IMR-90 (cell line): Measurements from ENCODE around the gene CLCA2. TPM values are rescaled to one million over a fixed set of nuclear protein-coding genes. Genes with fewer than 3 reads are reported as not detected.

Experiments
- ATAC-seq: fragments of 200-7000 bp; cut with Tn5 transposase; 2 replicates; pipeline ENCODE4 v1.9.1; 2020; ENCODE audit warnings: low read depth, mild to moderate bottlenecking, moderate library complexity
- BruUV-seq: library from RNA; stranded (reverse); fragments of 400-500 nt; replicated peaks from 2 replicates; lab custom pipeline; 2021; lab: Mats Ljungman, UMichigan
- CTCF ChIA-PET: fragments of 300-600 bp; formaldehyde crosslinking; extraction: SDS; loops from one replicate; lab custom pipeline; 2021; ENCODE audit warnings: antibody characterized with exemption; lab: Yijun Ruan, JAX
- POLR2A ChIA-PET: fragments of 300-600 bp; sonication (Branson Sonifier 250); formaldehyde crosslinking; loops from one replicate; lab custom pipeline; 2022; ENCODE audit warnings: antibody characterized with exemption; ENCODE audit not compliant: unreplicated experiment; lab: Charles Lee
- DNase-seq: peaks from one replicate; pipeline ENCODE4 v3.0.0; 2013
- H2AFZ ChIP-seq: replicated peaks from 2 replicates; pipeline ENCODE3; 2013; ENCODE audit warnings: low read length, mild to moderate bottlenecking; ENCODE audit not compliant: poor library complexity
- H2AK5ac ChIP-seq: 2 replicates; pipeline ENCODE4 v1.6.1; 2013; ENCODE audit warnings: low read depth, low read length, inconsistent platforms
- H2AK9ac ChIP-seq: replicated peaks from 2 replicates; pipeline ENCODE3; 2013; ENCODE audit warnings: mild to moderate bottlenecking, low read depth, low read length, moderate library complexity; ENCODE audit not compliant: poor library complexity
- H2BK120ac ChIP-seq: 2 replicates; pipeline ENCODE4 v1.6.1; 2013; ENCODE audit warnings: low read depth, low read length, inconsistent platforms
- H2BK15ac ChIP-seq: 3 replicates; pipeline ENCODE4 v1.6.1; 2013; ENCODE audit warnings: low read depth, low read length, inconsistent platforms
- H2BK20ac ChIP-seq: 2 replicates; pipeline ENCODE4 v1.6.1; 2013; ENCODE audit warnings: low read depth, mild to moderate bottlenecking, inconsistent platforms, low read length, moderate library complexity
- H2BK5ac ChIP-seq: 2 replicates; pipeline ENCODE4 v1.6.1; 2013; ENCODE audit warnings: mild to moderate bottlenecking, low read depth, low read length, inconsistent platforms; ENCODE audit not compliant: poor library complexity, severe bottlenecking
- H3K14ac ChIP-seq: replicated peaks from 2 replicates; pipeline ENCODE4 v1.6.1; 2013; ENCODE audit warnings: low read depth, low read length, inconsistent platforms
- H3K18ac ChIP-seq: 2 replicates; pipeline ENCODE4 v1.6.1; 2013; ENCODE audit warnings: low read depth, low read length, control low read depth
- H3K23ac ChIP-seq: 2 replicates; pipeline ENCODE4 v1.6.1; 2013; ENCODE audit warnings: low read depth, low read length, inconsistent platforms
- H3K27ac ChIP-seq: 2 replicates; pipeline ENCODE4 v1.5.1; 2013; ENCODE audit warnings: mild to moderate bottlenecking, control low read depth, low read length; ENCODE audit not compliant: insufficient read depth
- H3K27me3 ChIP-seq: 2 replicates; pipeline ENCODE4 v1.6.1; 2013; ENCODE audit warnings: low read length; ENCODE audit not compliant: control insufficient read depth, insufficient read depth
- H3K36me3 ChIP-seq: 2 replicates; pipeline ENCODE4 v1.6.1; 2013; ENCODE audit warnings: low read length, mixed read lengths; ENCODE audit not compliant: control insufficient read depth, insufficient read depth
- H3K4ac ChIP-seq: 2 replicates; pipeline ENCODE4 v1.6.1; 2013; ENCODE audit warnings: low read depth, low read length, inconsistent platforms
- H3K4me1 ChIP-seq: 2 replicates; pipeline ENCODE4 v1.6.1; 2013; ENCODE audit warnings: low read length, mixed read lengths; ENCODE audit not compliant: control insufficient read depth, insufficient read depth
- H3K4me2 ChIP-seq: 2 replicates; pipeline ENCODE4 v1.6.1; 2013; ENCODE audit warnings: low read depth, mild to moderate bottlenecking, control low read depth, low read length, moderate library complexity
- H3K4me3 ChIP-seq: 2 replicates; pipeline ENCODE4 v1.5.1; 2013; ENCODE audit warnings: low read depth, mild to moderate bottlenecking, control low read depth, low read length, moderate library complexity; ENCODE audit not compliant: insufficient read depth
- H3K56ac ChIP-seq: 2 replicates; pipeline ENCODE4 v1.6.1; 2013; ENCODE audit warnings: low read length, inconsistent platforms; ENCODE audit not compliant: insufficient read depth; ENCODE audit errors: extremely low read depth
- H3K79me1 ChIP-seq, 2 experiments: 2 replicates each; pipeline ENCODE4 v1.6.1; 2013; ENCODE audit warnings: low read length in 2 of 2, inconsistent platforms in 1 of 2, low read depth in 1 of 2
- H3K9ac ChIP-seq: 2 replicates; pipeline ENCODE4 v1.6.1; 2013; ENCODE audit warnings: low read depth, low read length, control low read depth
- H3K9me1 ChIP-seq: 2 replicates; pipeline ENCODE4 v1.6.1; 2013; ENCODE audit warnings: low read length, inconsistent platforms; ENCODE audit not compliant: insufficient read depth
- H3K9me3 ChIP-seq: 2 replicates; pipeline ENCODE4 v1.6.1; 2013; ENCODE audit warnings: low read length; ENCODE audit not compliant: control insufficient read depth, insufficient read depth
- H4K20me1 ChIP-seq: 2 replicates; pipeline ENCODE4 v1.6.1; 2013; ENCODE audit warnings: low read length, inconsistent platforms; ENCODE audit not compliant: insufficient read depth
- H4K5ac ChIP-seq: 2 replicates; pipeline ENCODE4 v1.6.1; 2013; ENCODE audit warnings: mild to moderate bottlenecking, low read depth, low read length, control low read depth
- H4K8ac ChIP-seq, 2 experiments: 2 replicates each; pipeline ENCODE4 v1.6.1; 2013; ENCODE audit warnings: low read depth in 2 of 2, low read length in 2 of 2, control low read depth in 1 of 2, inconsistent platforms in 1 of 2
- H4K91ac ChIP-seq: 2 replicates; pipeline ENCODE4 v1.6.1; 2013; ENCODE audit warnings: low read depth, low read length, inconsistent platforms; ENCODE audit not compliant: insufficient read depth
- BHLHE40 ChIP-seq: fragments of 150-350 bp; IDR thresholded peaks from 2 replicates; pipeline ENCODE4 v1.6.1; 2016; ENCODE audit warnings: mild to moderate bottlenecking, low read depth, low read length
- CEBPB ChIP-seq: IDR thresholded peaks from 2 replicates; pipeline ENCODE4 v1.6.1; 2012; ENCODE audit warnings: low read depth, low read length, improper control_type of control experiment
- CTCF ChIP-seq: conservative IDR thresholded peaks from 2 replicates; pipeline ENCODE4 v1.5.1; 2012; ENCODE audit warnings: mild to moderate bottlenecking, low read depth, low read length, improper control_type of control experiment
- FOS ChIP-seq: fragments of 150-350 bp; IDR thresholded peaks from 2 replicates; pipeline ENCODE4 v1.6.1; 2016; ENCODE audit warnings: low read depth, low read length
- MAZ ChIP-seq: IDR thresholded peaks from 2 replicates; pipeline ENCODE4 v1.6.1; 2012; ENCODE audit warnings: low read depth, mild to moderate bottlenecking, low read length, improper control_type of control experiment, moderate library complexity, borderline replicate concordance
- MXI1 ChIP-seq: IDR thresholded peaks from 2 replicates; pipeline ENCODE4 v1.6.1; 2012; ENCODE audit warnings: low read depth, mild to moderate bottlenecking, low read length, moderate library complexity, borderline replicate concordance
- NFE2L2 ChIP-seq: fragments of 150-350 bp; IDR thresholded peaks from 2 replicates; pipeline ENCODE4 v1.6.1; 2016; ENCODE audit warnings: low read depth, mild to moderate bottlenecking, low read length
- POLR2A ChIP-seq: IDR thresholded peaks from 2 replicates; pipeline ENCODE4 v1.6.1; 2012; ENCODE audit warnings: mild to moderate bottlenecking, low read depth, low read length
- RFX5 ChIP-seq: IDR thresholded peaks from 2 replicates; pipeline ENCODE4 v1.8.0; 2012; ENCODE audit warnings: low read depth, mild to moderate bottlenecking, low read length, moderate library complexity
- SMC3 ChIP-seq: fragments of 150-350 bp; IDR thresholded peaks from 2 replicates; pipeline ENCODE4 v1.6.1; 2016; ENCODE audit warnings: low read depth, mild to moderate bottlenecking, antibody characterized with exemption, low read length, moderate library complexity
- WGBS, 2 experiments: methylation state at CpG; one replicate each; pipeline versions ENCODE4 v1.1.5 to v1.1.7; 2013; ENCODE audit warnings: missing lambda C conversion rate in 2 of 2; ENCODE audit not compliant: insufficient read length in 1 of 2; ENCODE audit errors: extremely low coverage in 2 of 2; 5-methylcytosine and 5-hydroxymethylcytosine counted together
- dilution Hi-C: fragments of 300-500 bp; cut with HindIII; formaldehyde crosslinking; loops from one replicate; pipeline ENCODE4 v1.14.3; 2018; ENCODE audit warnings: low sequenced_read_pairs; ENCODE audit not compliant: unreplicated experiment
- in situ Hi-C: fragments of 300-500 bp; cut with MboI; formaldehyde crosslinking; loops from 3 replicates; pipeline ENCODE4 v1.14.3; 2019; ENCODE audit warnings: low sequenced_read_pairs, inconsistent platforms, mixed read lengths
- intact Hi-C: fragments of 100-400 bp; cut with micrococcal nuclease; formaldehyde crosslinking; loops from 2 replicates; pipeline ENCODE4 v1.10.0; 2022
- polyA plus RNA-seq, 3 experiments: library from polyadenylated mRNA; depleted of rRNA; stranded (reverse); fragments of >200 nt; gene quantifications; 2 replicates each; pipeline ENCODE4 v1.2.3, GENCODE V29; 2012; ENCODE audit warnings: low replicate concordance in 1 of 3
- total RNA-seq: library from RNA; depleted of rRNA; stranded (reverse); fragments of >200 nt; gene quantifications from 2 replicates; pipeline ENCODE4 v1.2.3, GENCODE V29; 2012

The CLCA2 gene
- total and polyA plus RNA-seq, 2 of the 4 experiments (the other 2 are of a cell fraction), result 0.09 to 0.18 TPM

GRCh38 chr1:86377341-86377740, 46.6 kb upstream of the CLCA2 start:
- ChIA-PET POLR2A (no interaction called here), CTCF (interaction anchor here (0.6 kb wide), 1 partner anchor 136 kb away, joined by 3 read pairs; no protein-coding TSS in a partner anchor)
- dilution Hi-C loops (no loop called here), intact Hi-C loops (no loop called here), in situ Hi-C loops (loop anchor here (25.0 kb wide), 2 partner anchors 585 to 710 kb away; no protein-coding TSS in a partner anchor)
- Histone ChIP-seq H4K5ac (no peak overlapping the region), H3K9me1 (no peaks in the 10 kb centered on the region), H2BK20ac (no peak overlapping the region), H3K27ac (no peak overlapping the region), H2BK5ac (no peak overlapping the region), H3K56ac (no peak overlapping the region), H3K4ac (no peak overlapping the region), H3K23ac (no peak overlapping the region), H4K8ac (no peak overlapping the region), H3K18ac (no peak overlapping the region), H3K36me3 (peaks cover 6% of the 10 kb centered on the region), H2BK15ac (no peak overlapping the region), H3K4me2 (no peak overlapping the region), H2AK9ac (no peak overlapping the region), H3K9me3 (peaks cover 3% of the 10 kb centered on the region; the same call in 1 of the 2 replicates), H3K27me3 (no peaks in the 10 kb centered on the region), H4K20me1 (no peaks in the 10 kb centered on the region), H3K4me1 (no peaks in the 10 kb centered on the region), H2AFZ (no peak overlapping the region), H4K91ac (no peak overlapping the region), H2AK5ac (no peak overlapping the region), H2BK120ac (no peak overlapping the region), H3K14ac (no peak overlapping the region), H3K4me3 (no peak overlapping the region), H3K9ac (no peak overlapping the region), H3K79me1 (no peaks in the 10 kb centered on the region; a peak in 1 of 4 replicates)
- ATAC-seq, result no peak
- no TSS peak for BruUV-seq
- WGBS, 2 experiments, result 100% methylated on average over 1 of the region's 1 CpG; no CpG with 5 or more reads in 1 of the 2 experiments
- DNase-seq, result no peak
- no peak for TF ChIP-seq MAZ
- no peak for TF ChIP-seq CTCF
- no peak for TF ChIP-seq SMC3
- TF ChIP-seq BHLHE40, result no peak
- no peak for TF ChIP-seq MXI1
- TF ChIP-seq POLR2A, result no peak
- TF ChIP-seq CEBPB, result no peak
- TF ChIP-seq RFX5, result no peak
- no peak for TF ChIP-seq FOS
- TF ChIP-seq NFE2L2, result no peak
